SU-DHL-6 (cell line): ENCODE data around the gene GAS2L2.

Experiments used
- H2AFZ ChIP-seq: fragments of 200-600 bp; sonication (generic); 2 replicates; pipeline ENCODE4 v1.6.1; 2014; ENCODE audit warnings: low read depth, mild to moderate bottlenecking, moderate library complexity, mixed read lengths, antibody characterized with exemption, low read length; ENCODE audit not compliant: severe bottlenecking
- H3F3A ChIP-seq: fragments of 200-600 bp; shearing (Covaris generic); 2 replicates; pipeline ENCODE4 v1.6.0; 2016; ENCODE audit warnings: antibody characterized with exemption, mild to moderate bottlenecking; ENCODE audit not compliant: insufficient read depth
- H3K27ac ChIP-seq: fragments of 200-600 bp; sonication (generic); 2 replicates; pipeline ENCODE4 v1.5.1; 2016; ENCODE audit warnings: low read depth, mild to moderate bottlenecking, low read length, moderate library complexity, mixed read lengths
- H3K27me3 ChIP-seq: fragments of 200-600 bp; sonication (generic), shearing (Covaris generic); 2 replicates; pipeline ENCODE4 v1.6.0; 2014; ENCODE audit warnings: mild to moderate bottlenecking, low read length
- H3K36me3 ChIP-seq: fragments of 200-600 bp; sonication (generic); 2 replicates; pipeline ENCODE4 v1.6.1; 2014; ENCODE audit warnings: mild to moderate bottlenecking, low read length, mixed read lengths
- H3K4me2 ChIP-seq: fragments of 300-600, 200-600 bp; shearing (Covaris generic), sonication (generic); 2 replicates; pipeline ENCODE4 v1.6.0; 2014; ENCODE audit warnings: low read length, low read depth, mild to moderate bottlenecking; ENCODE audit not compliant: poor library complexity, severe bottlenecking
- H3K4me3 ChIP-seq: fragments of 200-600 bp; sonication (generic); 2 replicates; pipeline ENCODE4 v1.5.1; 2014; ENCODE audit warnings: antibody characterized with exemption, low read length, mild to moderate bottlenecking, mixed read lengths; ENCODE audit not compliant: insufficient read depth, poor library complexity, severe bottlenecking
- H3K79me2 ChIP-seq: fragments of 200-600 bp; sonication (generic); 2 replicates; pipeline ENCODE4 v1.6.1; 2014; ENCODE audit warnings: mild to moderate bottlenecking, low read length, moderate library complexity; ENCODE audit not compliant: insufficient read depth
- H3K9ac ChIP-seq: fragments of 200-600 bp; sonication (generic); 2 replicates; pipeline ENCODE4 v1.7.0; 2014; ENCODE audit warnings: mild to moderate bottlenecking, low read length
- H3K9me2 ChIP-seq: fragments of 200-600 bp; sonication (generic); replicated peaks from 2 replicates; pipeline ENCODE4 v1.6.1; 2014; ENCODE audit warnings: low read length; ENCODE audit not compliant: insufficient read depth
- H3K9me3 ChIP-seq: fragments of 200-600 bp; sonication (generic); 2 replicates; pipeline ENCODE4 v1.6.1; 2014; ENCODE audit warnings: low read length, mixed read lengths; ENCODE audit not compliant: insufficient read depth
- H4K20me1 ChIP-seq: fragments of 200-600 bp; sonication (generic); 2 replicates; pipeline ENCODE4 v1.6.1; 2014; ENCODE audit warnings: low read depth, mild to moderate bottlenecking, antibody characterized with exemption, low read length, moderate library complexity, mixed read lengths
- EZH2phosphoT487 ChIP-seq: fragments of 200-600 bp; sonication (generic), shearing (Covaris generic); conservative IDR thresholded peaks from 2 replicates; pipeline ENCODE4 v1.6.1; 2018; ENCODE audit warnings: mild to moderate bottlenecking, antibody characterized with exemption, low read length, moderate library complexity, mixed read lengths
- TF ChIP-seq, protein P1 (sequence below): fragments of 200-600 bp; sonication (generic); IDR thresholded peaks from one replicate; pipeline ENCODE4 v1.5.1; 2017; ENCODE audit warnings: antibody characterized with exemption, mild to moderate bottlenecking, low read length, moderate library complexity; ENCODE audit not compliant: insufficient read depth, poor library complexity, severe bottlenecking

The GAS2L2 gene

DNA sequence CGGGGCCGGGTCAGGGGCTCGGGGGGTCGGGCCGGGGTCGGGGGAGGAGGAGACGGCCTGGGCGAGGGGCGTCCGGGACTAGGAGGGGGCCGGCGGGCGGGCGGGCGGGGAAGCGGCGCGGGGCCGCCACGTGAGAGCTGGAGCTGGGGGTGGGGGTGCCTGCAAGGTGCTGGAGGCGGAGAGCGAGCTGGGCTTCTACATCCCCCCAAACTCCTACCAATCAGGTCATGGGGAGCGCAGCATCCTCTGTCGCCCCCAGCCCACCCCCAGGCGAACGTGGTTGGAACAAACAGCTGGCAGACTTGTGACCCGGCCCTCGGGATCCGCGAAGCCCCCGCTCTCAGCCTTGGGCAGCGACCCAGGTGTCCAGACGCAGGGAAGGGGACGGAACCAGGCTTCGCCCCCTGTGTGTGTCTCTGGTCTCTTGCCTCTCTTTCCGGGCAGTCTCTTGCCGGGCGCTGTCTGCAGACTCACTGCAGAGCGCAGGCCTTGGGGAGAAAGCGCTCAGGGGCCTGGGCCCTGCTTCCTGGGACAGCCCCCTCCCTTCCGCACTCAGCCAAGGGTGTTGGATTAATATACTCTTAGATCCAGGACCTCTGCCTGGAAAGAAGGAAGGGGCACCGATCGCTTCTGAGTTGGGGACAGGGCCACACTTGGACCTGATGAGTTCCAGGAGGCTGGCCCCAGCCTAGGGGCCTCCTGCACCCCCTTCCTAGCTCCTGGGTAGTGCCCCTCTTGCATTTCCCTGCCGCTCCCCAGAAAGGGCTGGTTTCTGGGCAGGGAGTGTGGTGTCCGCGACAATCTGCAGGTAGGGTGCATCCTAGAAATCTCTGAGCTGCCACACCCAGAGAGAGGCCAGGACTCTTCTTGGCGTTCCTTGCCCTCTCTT lies 20.9 kb downstream of the GAS2L2 start:
- H3K9ac ChIP-seq: peak overlapping the region; percentile 44; the same call in 1 of the 2 replicates
- H3K9me2 ChIP-seq: no peaks in the 10 kb centered on the region
- H2AFZ ChIP-seq: no peak overlapping the region
- no peak overlapping the region for H3K27ac ChIP-seq
- H3K9me3 ChIP-seq: no peaks in the 10 kb centered on the region
- no peaks in the 10 kb centered on the region for H3K79me2 ChIP-seq
- H3K4me3 ChIP-seq: peak overlapping the region; percentile 54
- H4K20me1 ChIP-seq: no peaks in the 10 kb centered on the region
- no peaks in the 10 kb centered on the region for H3K36me3 ChIP-seq
- peak overlapping the region; percentile 44 for H3K4me2 ChIP-seq
- H3F3A ChIP-seq: no peaks in the 10 kb centered on the region
- TF ChIP-seq, protein P1, sequence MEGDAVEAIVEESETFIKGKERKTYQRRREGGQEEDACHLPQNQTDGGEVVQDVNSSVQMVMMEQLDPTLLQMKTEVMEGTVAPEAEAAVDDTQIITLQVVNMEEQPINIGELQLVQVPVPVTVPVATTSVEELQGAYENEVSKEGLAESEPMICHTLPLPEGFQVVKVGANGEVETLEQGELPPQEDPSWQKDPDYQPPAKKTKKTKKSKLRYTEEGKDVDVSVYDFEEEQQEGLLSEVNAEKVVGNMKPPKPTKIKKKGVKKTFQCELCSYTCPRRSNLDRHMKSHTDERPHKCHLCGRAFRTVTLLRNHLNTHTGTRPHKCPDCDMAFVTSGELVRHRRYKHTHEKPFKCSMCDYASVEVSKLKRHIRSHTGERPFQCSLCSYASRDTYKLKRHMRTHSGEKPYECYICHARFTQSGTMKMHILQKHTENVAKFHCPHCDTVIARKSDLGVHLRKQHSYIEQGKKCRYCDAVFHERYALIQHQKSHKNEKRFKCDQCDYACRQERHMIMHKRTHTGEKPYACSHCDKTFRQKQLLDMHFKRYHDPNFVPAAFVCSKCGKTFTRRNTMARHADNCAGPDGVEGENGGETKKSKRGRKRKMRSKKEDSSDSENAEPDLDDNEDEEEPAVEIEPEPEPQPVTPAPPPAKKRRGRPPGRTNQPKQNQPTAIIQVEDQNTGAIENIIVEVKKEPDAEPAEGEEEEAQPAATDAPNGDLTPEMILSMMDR: no peak
- no peak for TF ChIP-seq EZH2phosphoT487
- no peaks in the 10 kb centered on the region for H3K27me3 ChIP-seq

DNA sequence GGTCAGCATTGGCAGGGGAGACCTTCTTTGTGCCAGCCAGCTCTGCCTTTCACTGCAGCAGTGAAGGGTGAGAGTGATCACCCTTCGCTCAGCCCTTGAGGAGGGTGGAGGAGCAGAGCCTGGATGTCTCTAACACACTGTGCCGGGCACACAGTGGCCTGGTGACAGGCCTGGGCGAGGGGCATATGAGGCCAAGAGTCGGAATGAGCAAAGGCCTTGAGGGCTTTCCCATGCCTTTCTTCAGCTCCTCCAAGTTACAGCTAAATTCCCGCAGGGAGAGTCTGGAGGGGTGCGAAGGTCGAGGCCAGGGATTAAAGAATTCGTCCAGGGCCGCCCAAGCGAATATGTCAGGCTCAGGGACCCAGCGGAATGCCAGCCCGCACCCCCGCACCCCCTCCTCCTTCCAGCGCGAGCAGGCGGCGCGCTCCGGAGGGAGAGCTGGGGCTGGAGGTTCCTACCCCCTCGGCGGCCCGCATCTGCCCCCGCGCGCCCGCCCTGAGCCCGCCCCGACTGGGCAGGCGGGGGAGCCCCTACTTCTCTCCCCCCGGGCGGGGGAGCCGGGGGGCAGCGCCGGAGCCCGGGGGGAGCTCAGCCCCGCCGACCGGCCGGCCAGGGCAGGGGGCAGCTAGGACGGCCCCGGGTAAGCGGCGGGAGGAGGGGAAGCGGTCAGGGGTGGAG lies 21.7 kb downstream of the GAS2L2 start, which contains the start of gene RASL10B:
Gene RASL10B, plus strand, starts transcription at position 401 of the 678 bp plus-strand sequence. CDS start 3,546 bp downstream, outside the sequence.
- Histone ChIP-seq H3K4me2 (peak within 1 kb of the TSS; percentile 45), H3K9ac (peak within 1 kb of the TSS; percentile 44), H3K36me3 (no peaks in the 10 kb centered on the region), H2AFZ (peak within 1 kb of the TSS; percentile 1), H3F3A (no peaks in the 10 kb centered on the region), H3K9me2 (no peaks in the 10 kb centered on the region), H3K27ac (no peak within 1 kb of the TSS), H3K9me3 (no peaks in the 10 kb centered on the region), H3K27me3 (no peaks in the 10 kb centered on the region), H3K79me2 (no peaks in the 10 kb centered on the region), H4K20me1 (no peaks in the 10 kb centered on the region), H3K4me3 (peak within 1 kb of the TSS; percentile 54)
- no peak for TF ChIP-seq EZH2phosphoT487
- TF ChIP-seq, protein P1: no peak

DNA sequence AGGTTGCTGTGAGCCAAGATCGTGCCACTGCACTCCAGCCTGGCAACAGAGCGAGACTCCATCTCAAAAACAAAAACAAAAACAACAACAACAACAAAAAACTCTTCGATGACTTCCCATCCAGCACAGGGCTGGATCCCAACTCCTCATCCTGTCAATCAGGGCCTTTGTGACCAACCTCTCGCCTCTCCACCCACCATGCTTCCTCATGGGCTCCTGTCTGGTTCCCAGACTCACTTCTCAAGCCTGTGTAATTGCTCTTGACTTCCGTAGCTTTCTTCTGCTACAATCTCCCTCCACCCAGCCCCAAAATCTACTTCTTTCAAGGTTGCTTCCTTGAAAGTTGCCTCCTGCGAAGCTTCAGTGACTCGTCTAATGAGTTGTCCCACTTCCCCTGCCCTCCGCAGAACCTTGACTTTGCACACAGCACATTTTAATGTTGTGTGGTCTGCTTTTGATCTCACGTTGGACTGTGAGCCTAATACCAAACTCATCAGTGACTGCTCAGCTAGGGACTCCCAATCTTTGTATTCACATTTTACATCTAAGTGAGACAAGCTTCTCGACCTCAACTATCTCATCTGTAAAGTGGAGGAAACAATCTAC lies 22.5 kb downstream of the GAS2L2 start:
- Histone ChIP-seq H3K4me2 (no peak overlapping the region), H3K9ac (no peak overlapping the region), H3K4me3 (no peak overlapping the region), H3F3A (no peaks in the 10 kb centered on the region), H3K9me3 (no peaks in the 10 kb centered on the region), H2AFZ (no peak overlapping the region), H3K9me2 (no peaks in the 10 kb centered on the region), H4K20me1 (no peaks in the 10 kb centered on the region), H3K27ac (no peak overlapping the region), H3K27me3 (no peaks in the 10 kb centered on the region), H3K36me3 (no peaks in the 10 kb centered on the region), H3K79me2 (no peaks in the 10 kb centered on the region)
- no peak for TF ChIP-seq EZH2phosphoT487
- TF ChIP-seq, protein P1: no peak
